ENCODE results near the gene GALNT13.

Gene GALNT13

DNA sequence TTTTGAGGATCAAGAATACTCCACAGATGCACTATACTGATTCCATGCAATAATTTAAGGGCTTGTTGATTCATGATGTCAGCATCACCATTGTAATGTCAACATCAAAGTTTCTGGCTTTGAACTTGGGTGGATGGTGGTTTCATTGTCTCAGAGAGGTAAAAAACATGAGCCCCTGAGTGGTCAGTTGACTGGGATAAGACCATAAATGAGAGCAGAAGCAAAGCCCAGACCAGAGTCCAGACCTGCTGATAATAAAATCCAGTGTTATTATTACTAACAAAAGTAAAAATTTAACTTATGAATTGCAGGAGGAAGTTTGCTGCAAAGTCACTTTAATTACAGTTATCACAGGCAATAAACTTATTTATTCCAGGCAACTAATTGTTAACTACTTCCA lies 358.2 kb downstream of the GALNT13 start:
- FAIRE-seq: no peak

GRCh38 chr2:154231021-154231420 lies 359.3 kb downstream of the GALNT13 start:
- FAIRE-seq: no peak

- no peak for FAIRE-seq
Measured at GRCh38 chr2:154233231-154233630, 361.5 kb downstream of the GALNT13 start.

GRCh38 chr2:154238252-154238651 lies 366.5 kb downstream of the GALNT13 start:
- FAIRE-seq: no peak

- no peak for FAIRE-seq
Measured at GRCh38 chr2:154240316-154240715, 368.6 kb downstream of the GALNT13 start.

- no peak for FAIRE-seq
Measured at GRCh38 chr2:154240921-154241379, 369.2 kb downstream of the GALNT13 start.

- FAIRE-seq: no peak
Measured at GRCh38 chr2:154242687-154243086, 371.0 kb downstream of the GALNT13 start.

DNA sequence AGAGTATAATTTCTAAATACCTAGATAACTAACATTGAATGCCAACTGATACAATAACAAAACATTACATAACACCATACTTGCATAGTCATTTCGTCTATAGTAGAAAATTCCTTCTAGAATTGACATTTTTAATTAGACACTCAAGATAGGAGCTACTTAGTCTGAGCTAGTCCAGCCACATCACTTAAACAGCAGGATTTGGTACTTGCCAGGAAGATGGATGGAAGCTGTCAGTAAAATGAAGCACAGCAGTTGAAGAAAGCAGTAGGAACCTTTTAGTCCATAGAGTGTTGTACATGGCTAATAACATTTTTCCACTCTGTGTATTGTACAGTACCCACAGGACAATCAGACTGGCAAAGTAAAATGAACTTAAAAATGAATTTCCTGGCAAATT lies 372.0 kb downstream of the GALNT13 start:
- FAIRE-seq: no peak

DNA sequence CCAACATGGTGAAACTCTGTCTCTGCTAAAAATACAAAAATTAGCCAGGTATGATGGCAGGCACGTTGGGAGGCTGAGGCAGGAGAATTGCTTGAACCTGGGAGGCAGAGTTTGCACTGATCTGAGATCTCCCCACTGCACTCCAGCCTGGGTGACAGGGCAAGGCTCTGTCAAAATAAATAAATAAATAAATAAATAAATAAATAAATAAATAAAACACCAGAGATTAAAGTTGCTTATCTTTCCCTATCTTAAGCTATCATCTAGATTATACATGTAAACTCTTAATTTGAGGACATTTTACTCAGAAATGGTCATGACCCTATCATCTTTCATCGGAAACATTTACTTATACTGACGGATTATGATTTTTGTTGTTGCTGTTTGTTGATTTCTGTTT lies 373.2 kb downstream of the GALNT13 start:
- no peak for FAIRE-seq

DNA sequence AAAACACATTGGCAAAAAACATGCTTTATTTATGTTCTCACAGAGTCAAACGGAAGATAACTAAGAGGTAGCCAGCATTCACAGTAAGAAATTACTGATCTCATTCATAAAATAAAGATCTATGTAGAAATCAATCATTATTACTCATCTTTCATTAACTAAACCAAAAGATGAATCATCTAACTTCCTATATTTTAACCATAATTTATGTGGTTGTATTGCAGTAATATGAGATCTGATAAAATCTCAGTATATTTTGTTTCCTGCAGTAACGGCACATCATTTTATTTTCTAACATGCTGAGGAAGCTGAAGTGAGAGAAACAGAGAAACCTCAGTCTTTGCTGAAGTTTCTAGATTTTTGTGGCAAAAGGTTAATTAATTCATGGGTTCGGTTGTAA lies 375.8 kb downstream of the GALNT13 start:
- no peak for FAIRE-seq

DNA sequence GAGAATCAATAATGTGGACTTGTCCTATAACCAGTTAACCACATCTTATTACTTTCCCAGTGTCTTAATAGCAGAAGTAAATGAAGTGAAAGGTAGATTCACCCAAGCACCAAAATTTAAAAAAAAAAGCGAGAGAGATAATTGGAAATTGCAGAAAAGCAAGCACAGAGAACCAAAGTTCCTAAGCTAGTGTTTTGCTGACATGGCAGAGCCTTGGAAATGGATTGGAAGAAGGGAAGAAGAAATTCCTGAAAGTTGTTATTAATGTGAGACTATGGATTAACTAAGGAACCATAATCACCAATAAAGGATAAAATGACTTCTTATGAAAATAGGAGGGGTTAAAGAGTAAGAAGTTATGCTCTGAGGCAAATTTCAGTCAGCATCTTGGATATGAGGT lies 384.4 kb downstream of the GALNT13 start:
- FAIRE-seq: no peak

- no peak for FAIRE-seq
Measured at GRCh38 chr2:154259030-154259429, 387.3 kb downstream of the GALNT13 start.

- FAIRE-seq: no peak
Measured at GRCh38 chr2:154261473-154262027, 389.8 kb downstream of the GALNT13 start.

DNA sequence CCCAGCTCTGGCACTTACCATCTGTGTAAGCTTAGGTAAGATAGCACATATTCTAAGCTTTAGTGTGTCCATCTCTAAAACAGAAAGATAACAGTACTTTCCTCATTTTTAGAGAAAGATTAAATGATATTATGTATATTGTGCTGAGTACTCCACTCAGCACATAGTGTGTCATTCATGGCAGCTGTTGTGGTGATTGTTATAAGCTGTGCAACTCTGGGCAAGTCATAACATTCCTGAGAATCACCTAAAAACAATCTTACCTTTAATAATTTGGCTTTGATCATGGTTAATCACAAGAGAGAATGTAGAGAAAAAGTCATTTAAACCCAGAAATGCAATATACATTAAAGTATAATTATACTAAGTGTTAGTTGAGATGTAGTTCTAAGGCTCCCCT lies 391.5 kb downstream of the GALNT13 start:
- no peak for FAIRE-seq

DNA sequence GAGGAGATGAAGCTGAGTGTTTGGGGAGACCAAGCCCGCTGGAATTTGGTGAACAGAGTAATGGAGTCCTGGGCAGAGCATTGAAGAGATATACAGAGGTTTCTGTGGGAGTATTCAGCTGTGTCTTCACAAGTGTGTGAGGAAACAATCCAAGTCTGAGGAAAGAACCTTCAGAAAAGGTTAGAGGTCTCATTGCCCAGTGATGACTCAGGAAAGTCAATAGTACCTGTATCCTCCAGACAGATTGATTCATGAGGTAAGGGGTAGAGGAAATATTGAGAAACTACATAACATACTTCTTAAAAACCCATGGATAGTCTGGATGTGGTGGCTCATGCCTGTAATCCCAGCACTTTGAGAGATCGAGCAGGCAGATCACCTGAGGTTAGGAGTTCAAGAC lies 392.3 kb downstream of the GALNT13 start:
- FAIRE-seq: no peak

GRCh38 chr2:154267983-154268382 lies 396.3 kb downstream of the GALNT13 start:
- no peak for FAIRE-seq

GRCh38 chr2:154280543-154280942 lies 408.8 kb downstream of the GALNT13 start:
- FAIRE-seq: no peak

DNA sequence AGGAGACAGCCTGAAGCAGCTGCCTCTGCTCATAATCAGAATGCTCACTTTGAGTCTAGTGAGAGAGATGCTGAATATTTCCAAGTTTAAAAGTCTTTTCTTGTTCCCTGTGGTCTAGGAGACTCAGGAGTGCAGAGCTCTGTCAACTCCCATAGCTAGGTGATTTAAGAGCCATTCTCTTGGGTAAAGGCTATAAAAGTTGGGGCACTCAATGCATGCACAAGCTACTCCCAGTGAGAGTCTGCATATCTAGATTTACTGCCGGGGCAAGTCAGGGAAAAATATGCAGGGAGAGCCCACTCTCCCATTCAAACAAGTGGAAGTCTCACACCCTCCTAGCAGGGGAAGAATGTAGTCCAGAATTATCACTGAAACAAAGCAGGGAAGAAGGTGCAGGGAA lies 418.1 kb downstream of the GALNT13 start:
- FAIRE-seq: no peak

DNA sequence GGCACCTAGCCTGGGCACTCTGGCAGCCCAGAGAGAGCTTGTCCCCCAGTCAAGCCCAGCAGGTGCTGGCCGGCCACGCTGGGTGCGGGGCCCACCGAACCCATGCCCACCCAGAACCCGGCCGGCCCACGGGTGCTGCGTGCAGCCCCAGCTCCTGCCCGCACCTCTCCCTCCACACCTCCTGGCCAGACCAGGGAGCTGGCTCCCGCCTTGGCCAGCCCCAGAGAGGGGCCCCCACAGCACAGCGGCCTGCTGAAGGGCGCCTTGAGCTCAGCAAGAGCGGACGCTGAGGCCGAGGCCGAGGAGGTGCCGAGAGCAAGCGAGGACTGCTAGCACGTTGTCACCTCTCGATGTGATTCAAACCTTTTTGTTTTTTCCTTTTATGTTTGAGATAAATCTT lies 419.8 kb downstream of the GALNT13 start:
- no peak for FAIRE-seq

GRCh38 chr2:154291927-154292326 lies 420.2 kb downstream of the GALNT13 start:
- FAIRE-seq: no peak

DNA sequence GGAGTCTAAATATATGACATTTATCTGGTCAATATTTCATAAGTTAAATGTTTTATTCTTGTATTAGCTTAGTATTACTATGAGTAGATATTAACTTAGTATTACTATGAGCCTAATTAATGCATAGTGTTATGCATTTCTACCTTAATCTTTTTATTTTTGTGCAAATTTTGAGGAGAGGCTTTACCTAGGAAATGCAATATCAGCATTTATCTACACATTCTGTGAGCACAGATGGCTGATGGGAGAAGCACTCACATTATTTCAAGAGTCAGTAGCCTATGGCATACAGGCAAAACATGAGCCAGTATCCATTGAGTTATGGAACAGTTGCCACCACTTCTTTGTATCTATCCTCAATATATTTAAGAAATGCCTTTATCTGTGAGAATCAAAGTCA lies 422.1 kb downstream of the GALNT13 start:
- FAIRE-seq: no peak

DNA sequence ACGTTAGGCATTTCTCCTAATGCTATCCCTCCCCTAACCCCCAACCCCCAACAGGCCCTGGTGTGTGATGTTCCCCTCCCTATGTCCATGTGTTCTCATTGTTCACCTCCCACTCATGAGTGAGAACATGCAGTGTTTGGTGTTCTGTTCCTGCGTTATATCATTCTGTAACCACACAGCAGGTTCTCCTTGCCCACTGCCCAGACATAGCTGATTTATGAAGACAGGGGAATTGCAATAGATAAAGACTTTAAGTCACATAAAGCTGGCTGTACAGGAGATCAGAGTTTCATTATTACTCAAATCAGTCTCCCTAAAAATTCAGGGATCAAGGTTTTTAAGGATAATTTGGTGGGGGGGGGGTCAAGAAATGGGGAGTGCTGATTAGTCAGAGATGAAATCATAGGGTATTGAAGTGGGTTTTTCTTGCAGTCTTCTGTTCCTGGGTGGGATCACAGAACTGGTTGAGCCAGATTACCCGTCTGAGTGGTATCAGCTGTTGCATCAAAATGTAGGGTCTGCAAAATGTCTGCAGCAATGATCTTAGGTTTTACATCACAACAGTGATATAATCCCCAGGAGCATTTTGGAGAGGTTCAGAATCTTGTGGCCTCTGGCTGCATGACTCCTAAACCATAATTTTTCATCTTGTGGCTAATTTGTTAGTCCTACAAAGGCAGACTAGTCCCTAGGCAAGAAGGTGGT lies 434.7 kb downstream of the GALNT13 start:
- no peak for FAIRE-seq

- FAIRE-seq: no peak
Measured at GRCh38 chr2:154307007-154307406, 435.3 kb downstream of the GALNT13 start.

DNA sequence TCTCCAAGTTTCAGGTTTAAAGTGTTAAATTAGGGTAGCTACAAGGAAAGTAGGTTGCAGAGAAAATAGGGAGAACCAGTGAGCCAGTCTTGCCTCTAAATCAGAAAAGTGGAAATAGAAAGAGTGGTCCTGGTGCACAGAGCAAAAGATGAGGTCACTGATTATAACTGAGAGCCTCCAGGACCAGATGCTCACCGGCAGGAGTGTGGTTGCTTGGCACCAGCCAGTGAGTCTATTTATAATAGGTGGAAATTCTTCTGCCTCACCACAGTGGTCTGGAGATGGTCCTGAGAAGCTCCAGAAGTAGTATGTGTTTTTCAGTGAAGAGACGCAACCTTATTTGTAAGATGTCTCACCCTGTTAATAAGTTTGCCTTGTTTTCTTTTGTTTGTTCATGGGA lies 452.9 kb downstream of the GALNT13 start:
- FAIRE-seq: no peak

DNA sequence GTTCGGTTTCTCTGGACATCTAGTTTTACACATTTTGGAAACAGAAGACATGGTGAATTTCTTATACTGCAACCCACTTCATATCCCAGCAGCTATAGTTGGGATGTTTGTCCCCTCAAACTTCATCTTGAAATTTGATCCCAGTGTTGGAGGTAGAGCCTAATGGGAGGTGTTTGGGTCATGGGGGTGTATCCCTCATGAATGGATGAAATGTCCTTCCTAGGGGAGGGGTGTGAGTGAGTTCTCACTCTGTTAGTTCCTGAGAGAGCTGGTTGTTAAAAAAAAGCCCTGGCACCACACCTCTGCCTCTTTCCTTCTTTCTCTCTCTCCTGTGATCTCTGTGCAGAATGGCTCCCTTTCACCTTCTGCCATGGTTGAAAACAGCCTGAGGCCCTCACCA lies 457.8 kb downstream of the GALNT13 start:
- no peak for FAIRE-seq
